ENCODE results near the gene NRTN.

The NRTN gene

DNA sequence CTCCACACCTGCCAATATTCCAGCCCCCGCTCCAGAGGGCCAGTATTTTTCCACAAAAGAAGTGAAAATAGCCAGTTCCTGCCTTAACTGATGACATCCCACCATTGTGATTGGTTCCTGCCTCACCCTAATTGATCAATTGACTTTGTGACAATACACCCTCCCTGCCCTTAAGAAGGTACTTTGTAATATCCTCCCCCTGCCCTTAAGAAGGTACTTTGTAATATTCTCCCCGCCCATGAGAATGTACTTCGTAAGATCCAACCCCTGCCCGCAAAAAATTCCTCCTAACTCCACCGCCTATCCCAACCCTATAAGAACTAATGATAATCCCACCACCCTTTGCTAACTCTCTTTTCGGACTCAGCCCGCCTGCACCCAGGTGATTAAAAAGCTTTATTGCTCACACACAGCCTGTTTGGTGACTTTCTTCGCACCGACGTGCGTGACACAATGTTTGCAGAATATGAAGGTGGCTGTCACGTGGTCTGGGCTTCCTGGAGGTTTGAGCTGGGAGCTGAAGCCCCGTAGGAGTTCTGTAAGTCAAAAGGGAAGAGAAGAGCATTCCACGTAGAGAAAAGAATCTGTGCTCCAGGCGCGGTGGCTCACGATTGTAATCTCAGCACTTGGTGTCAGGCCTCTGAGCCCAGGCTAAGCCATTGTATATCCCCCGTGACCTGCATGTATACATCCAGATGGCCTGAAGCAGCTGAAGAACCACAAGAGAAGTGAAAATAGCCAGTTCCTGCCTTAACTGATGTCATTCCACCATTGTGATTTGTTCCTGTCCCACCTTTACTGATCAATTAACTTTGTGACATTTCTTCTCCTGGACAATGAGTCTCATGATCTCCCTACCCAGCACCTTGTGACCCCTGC lies 52.6 kb downstream of the NRTN start:
- Histone ChIP-seq H3K27me3 (no peaks in the 10 kb centered on the region), H3K4me3 (ENCODE audit: low read depth, low read length) (no peak overlapping the region), H3K9me3 (no peaks in the 10 kb centered on the region), H3K36me3 (no peaks in the 10 kb centered on the region), H3K4me1 (no peaks in the 10 kb centered on the region)
- TF ChIP-seq, protein P1, sequence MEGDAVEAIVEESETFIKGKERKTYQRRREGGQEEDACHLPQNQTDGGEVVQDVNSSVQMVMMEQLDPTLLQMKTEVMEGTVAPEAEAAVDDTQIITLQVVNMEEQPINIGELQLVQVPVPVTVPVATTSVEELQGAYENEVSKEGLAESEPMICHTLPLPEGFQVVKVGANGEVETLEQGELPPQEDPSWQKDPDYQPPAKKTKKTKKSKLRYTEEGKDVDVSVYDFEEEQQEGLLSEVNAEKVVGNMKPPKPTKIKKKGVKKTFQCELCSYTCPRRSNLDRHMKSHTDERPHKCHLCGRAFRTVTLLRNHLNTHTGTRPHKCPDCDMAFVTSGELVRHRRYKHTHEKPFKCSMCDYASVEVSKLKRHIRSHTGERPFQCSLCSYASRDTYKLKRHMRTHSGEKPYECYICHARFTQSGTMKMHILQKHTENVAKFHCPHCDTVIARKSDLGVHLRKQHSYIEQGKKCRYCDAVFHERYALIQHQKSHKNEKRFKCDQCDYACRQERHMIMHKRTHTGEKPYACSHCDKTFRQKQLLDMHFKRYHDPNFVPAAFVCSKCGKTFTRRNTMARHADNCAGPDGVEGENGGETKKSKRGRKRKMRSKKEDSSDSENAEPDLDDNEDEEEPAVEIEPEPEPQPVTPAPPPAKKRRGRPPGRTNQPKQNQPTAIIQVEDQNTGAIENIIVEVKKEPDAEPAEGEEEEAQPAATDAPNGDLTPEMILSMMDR (IDR thresholded peaks at IDR 0.05; ENCODE audit: low read depth, low read length): no peak
- DNase-seq: no peak

DNA sequence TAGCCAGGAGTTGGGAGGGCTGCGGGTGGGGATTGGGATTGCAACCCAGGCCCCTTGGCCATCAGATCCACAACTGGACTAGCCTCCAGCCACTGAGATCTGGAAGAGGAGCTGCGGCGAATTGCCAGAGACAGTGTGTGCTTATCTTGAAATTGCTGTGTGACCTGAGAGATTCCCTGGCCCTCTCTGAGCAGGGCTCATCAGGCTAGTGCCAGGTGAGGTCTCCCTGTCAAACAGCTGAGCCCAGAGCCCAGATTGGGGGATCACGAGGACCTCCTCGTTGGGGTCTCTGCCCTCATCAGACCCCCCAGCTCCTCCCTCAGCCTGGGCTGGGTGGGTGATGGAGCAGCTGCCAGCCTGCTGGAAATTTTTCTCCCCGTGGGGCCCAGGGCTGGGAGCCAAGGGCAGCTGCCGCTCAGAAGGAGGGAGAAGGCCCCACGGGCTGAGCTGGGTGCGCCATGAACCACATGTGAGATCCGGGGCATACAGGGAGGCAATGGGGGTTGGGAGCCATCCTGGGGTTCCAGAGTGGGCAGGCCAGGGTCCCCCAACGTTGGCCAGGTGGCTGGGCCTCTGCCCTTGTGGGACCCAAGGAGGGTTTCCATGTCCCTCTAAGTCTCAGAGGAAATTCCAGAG lies 58.3 kb downstream of the NRTN start:
- Histone ChIP-seq H3K4me1 (no peaks in the 10 kb centered on the region), H3K36me3 (no peaks in the 10 kb centered on the region), H3K4me3 (ENCODE audit: low read depth, low read length) (no peak overlapping the region), H3K9me3 (no peaks in the 10 kb centered on the region), H3K27me3 (no peaks in the 10 kb centered on the region)
- DNase-seq: no peak
- TF ChIP-seq, protein P1 (IDR thresholded peaks at IDR 0.05; ENCODE audit: low read depth, low read length): no peak

DNA sequence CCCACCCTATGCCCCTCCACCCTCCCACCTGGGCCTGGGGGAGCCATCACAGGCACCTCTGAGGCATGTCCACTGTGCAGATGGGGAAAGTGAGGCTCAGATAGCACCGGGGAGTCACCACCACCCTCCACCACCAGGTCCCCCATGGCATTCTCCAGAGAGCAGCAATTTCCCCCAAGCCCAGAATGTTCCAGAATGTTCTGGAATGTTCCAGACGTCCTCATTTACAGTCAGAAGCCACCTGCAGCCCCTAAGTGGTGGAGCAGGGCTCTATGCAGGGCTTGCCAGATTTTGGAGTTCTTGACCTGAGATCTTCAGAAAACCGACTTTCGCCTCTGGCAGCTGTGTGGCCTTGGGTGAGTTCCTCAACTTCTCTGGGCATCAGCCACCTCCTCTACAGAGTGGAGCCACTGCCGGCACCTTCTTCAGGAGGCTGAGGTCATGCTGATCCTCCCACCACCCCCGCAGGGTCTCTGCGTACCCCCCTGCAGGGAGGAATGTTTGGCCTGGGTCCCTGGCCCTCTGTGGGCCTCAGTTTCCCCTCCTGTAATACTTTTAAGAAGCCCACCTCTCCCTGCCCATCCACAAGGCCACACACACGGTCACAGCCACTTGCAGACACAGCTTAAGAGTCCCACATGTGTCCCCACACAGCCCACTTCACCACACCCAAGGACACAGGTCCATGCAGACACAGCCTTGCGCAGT lies 59.3 kb downstream of the NRTN start:
- H3K36me3 ChIP-seq: no peaks in the 10 kb centered on the region
- H3K4me1 ChIP-seq: no peaks in the 10 kb centered on the region
- H3K9me3 ChIP-seq: no peaks in the 10 kb centered on the region
- H3K4me3 ChIP-seq (ENCODE audit: low read depth, low read length): no peak overlapping the region
- DNase-seq: no peak
- H3K27me3 ChIP-seq: no peaks in the 10 kb centered on the region
- TF ChIP-seq, protein P1 (IDR thresholded peaks at IDR 0.05; ENCODE audit: low read depth, low read length): no peak

DNA sequence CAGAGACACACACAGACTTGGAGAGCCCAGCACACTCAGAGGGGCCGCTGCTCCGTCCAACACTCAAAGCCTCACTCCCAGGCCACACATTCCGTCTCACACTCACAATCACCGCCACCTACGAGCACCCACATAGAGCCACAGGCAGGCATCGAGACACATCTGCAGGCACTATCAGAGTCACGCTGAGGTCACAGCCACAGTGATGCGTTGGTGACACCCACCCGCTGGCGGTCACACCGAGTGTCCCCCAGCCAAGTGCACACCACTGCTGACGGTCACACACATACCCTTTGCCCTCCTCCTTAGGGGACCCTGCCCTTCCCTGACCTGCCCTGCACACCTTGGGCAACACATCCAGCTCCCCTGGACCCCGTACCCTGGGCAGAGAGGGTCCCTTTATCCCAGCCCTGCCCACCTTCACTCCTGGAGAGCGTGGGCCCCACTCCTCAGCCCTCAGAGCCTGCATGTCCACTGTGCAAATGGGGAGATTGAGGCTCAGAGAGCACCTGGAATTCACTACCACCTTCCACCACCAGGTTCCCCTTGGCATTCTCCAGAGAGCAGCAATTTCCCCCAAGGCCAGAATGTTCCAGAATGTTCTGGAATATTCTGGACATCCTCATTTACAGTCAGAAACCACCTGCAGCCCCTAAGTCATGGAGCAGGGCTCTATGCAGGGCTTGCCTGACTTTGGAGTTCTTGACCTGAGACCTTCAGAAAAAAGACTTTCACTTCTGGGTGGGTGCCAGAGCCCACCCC lies 60.0 kb downstream of the NRTN start:
- Histone ChIP-seq H3K36me3 (no peaks in the 10 kb centered on the region), H3K27me3 (no peaks in the 10 kb centered on the region), H3K4me1 (no peaks in the 10 kb centered on the region), H3K4me3 (ENCODE audit: low read depth, low read length) (no peak overlapping the region), H3K9me3 (no peaks in the 10 kb centered on the region)
- TF ChIP-seq, protein P1 (IDR thresholded peaks at IDR 0.05; ENCODE audit: low read depth, low read length): peak; percentile 13; the same call in 1 of the 2 replicates
- no peak for DNase-seq

DNA sequence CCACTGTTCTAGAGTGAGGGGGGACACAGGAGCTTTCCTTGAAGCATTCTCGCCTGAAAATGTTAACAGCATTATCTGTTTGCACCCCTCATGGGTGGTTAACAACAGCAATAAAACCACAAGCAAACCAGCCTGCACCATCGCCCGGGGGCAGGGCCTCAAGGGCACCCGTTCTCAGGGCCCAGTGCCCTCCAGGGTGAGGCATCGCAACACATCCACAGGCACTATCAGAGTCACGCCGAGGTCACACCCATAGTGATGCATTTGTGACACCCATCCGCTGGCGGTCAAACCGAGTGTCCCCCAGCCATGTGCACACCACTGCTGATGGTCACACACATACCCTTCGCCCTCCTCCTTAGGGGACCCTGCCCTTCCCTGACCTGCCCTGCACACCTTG lies 60.9 kb downstream of the NRTN start:
- no peaks in the 10 kb centered on the region for H3K4me1 ChIP-seq
- H3K9me3 ChIP-seq: no peaks in the 10 kb centered on the region
- no peak for DNase-seq
- no peaks in the 10 kb centered on the region for H3K27me3 ChIP-seq
- TF ChIP-seq, protein P1 (IDR thresholded peaks at IDR 0.05; ENCODE audit: low read depth, low read length): no peak
- no peaks in the 10 kb centered on the region for H3K36me3 ChIP-seq
- H3K4me3 ChIP-seq (ENCODE audit: low read depth, low read length): no peak overlapping the region
